A549 (cell line): ENCODE measurements around the gene SYT2. TPM values are rescaled to one million over a fixed set of nuclear protein-coding genes. Genes with fewer than 3 reads are reported as not detected.

Experiments used
- ATAC-seq, 2 experiments: fragments of 200-7000 bp in 1 of 2; fragments of >200 bp in 1 of 2; cut with Nextera tagmentation in 1 of 2; cut with Tn5 transposase in 1 of 2; 3 replicates each; pipeline versions ENCODE4 v1.8.0 to v1.9.1; 2018 to 2020; ENCODE audit warnings: mild to moderate bottlenecking in 1 of 2, moderate library complexity in 1 of 2
- CTCF ChIA-PET: fragments of 300-600 bp; sonication (Branson Sonifier 250); formaldehyde crosslinking; extraction: SDS; loops from one replicate; lab custom pipeline; 2021; ENCODE audit warnings: antibody characterized with exemption, inconsistent platforms; lab: Yijun Ruan, JAX
- POLR2A ChIA-PET: fragments of 350-600 bp; formaldehyde crosslinking; extraction: SDS; loops from one replicate; lab custom pipeline; 2021; ENCODE audit warnings: antibody characterized with exemption, inconsistent platforms; lab: Yijun Ruan, JAX
- DNase-seq, 2 experiments: peaks; one replicate each; pipeline versions ENCODE4 v3.0.0 to v3.0.0-alpha.2; 2011 to 2016; ENCODE audit warnings: low read depth in 1 of 2, low spot score in 1 of 2
- FAIRE-seq: peaks from 2 replicates; lab custom pipeline; 2011; peaks lifted over from hg19 to GRCh38; lab: Jason Lieb, UNC
- H3K27ac ChIP-seq, 2 experiments: fragments of >200 bp; sonication (Bioruptor Twin); formaldehyde crosslinking; 3 replicates each; pipeline ENCODE4 v1.5.1; 2016 to 2017
- H3K4me1 ChIP-seq: fragments of >200 bp; sonication (Bioruptor Twin); formaldehyde crosslinking; 3 replicates; pipeline ENCODE4 v1.6.1; 2016
- H3K4me2 ChIP-seq: fragments of >200 bp; sonication (Bioruptor Twin); formaldehyde crosslinking; 3 replicates; pipeline ENCODE4 v1.6.1; 2016
- H3K4me3 ChIP-seq: fragments of >200 bp; sonication (Bioruptor Twin); formaldehyde crosslinking; 3 replicates; pipeline ENCODE4 v1.5.1; 2016
- H3K9me3 ChIP-seq: fragments of >200 bp; sonication (Bioruptor Twin); formaldehyde crosslinking; 3 replicates; pipeline ENCODE4 v1.6.1; 2016
- CBX8 ChIP-seq: fragments of 200-600 bp; sonication (generic); IDR thresholded peaks from 2 replicates; pipeline ENCODE4 v1.6.1; 2016
- EHMT2 ChIP-seq: fragments of 200-600 bp; sonication (generic); IDR thresholded peaks from 2 replicates; pipeline ENCODE4 v1.6.1; 2016; ENCODE audit warnings: antibody characterized with exemption, low read depth, mild to moderate bottlenecking, moderate library complexity
- FOSB ChIP-seq: fragments of 250-450 bp; sonication (Bioruptor Pico); IDR thresholded peaks from 2 replicates; pipeline ENCODE4 v1.5.0; 2020; ENCODE audit warnings: mild to moderate bottlenecking, moderate library complexity
- FOSL2 ChIP-seq, 2 experiments: fragments of 450-650 bp in 1 of 2; fragments of >200 bp in 1 of 2; sonication (Bioruptor Twin) in 1 of 2; formaldehyde crosslinking; IDR thresholded peaks; 2 replicates each; pipeline versions ENCODE4 v1.5.0 to v1.6.1; 2016 to 2020; ENCODE audit warnings: mild to moderate bottlenecking in 1 of 2, moderate library complexity in 1 of 2
- FOXS1 ChIP-seq: fragments of 250-450 bp; sonication (Bioruptor Pico); IDR thresholded peaks from 2 replicates; pipeline ENCODE4 v1.5.0; 2020; ENCODE audit warnings: mild to moderate bottlenecking, moderate library complexity
- GATA3 ChIP-seq: IDR thresholded peaks from 2 replicates; pipeline ENCODE4 v1.6.1; 2012; ENCODE audit warnings: borderline replicate concordance
- HEYL ChIP-seq: fragments of 250-450 bp; sonication (Bioruptor Pico); IDR thresholded peaks from 2 replicates; pipeline ENCODE4 v1.8.0; 2021; ENCODE audit warnings: mild to moderate bottlenecking, moderate library complexity
- JUN ChIP-seq, 2 experiments: fragments of >200 bp; sonication (Bioruptor Twin); formaldehyde crosslinking; IDR thresholded peaks; 2 replicates in 1 of 2; 3 replicates in 1 of 2; pipeline ENCODE4 v1.6.1; 2016 to 2017
- MYC ChIP-seq: IDR thresholded peaks from 2 replicates; pipeline ENCODE4 v1.6.1; 2012; ENCODE audit warnings: mild to moderate bottlenecking, inconsistent platforms, low read length, improper control_type of control experiment, borderline replicate concordance
- NR3C1 ChIP-seq: fragments of >200 bp; sonication (Bioruptor Twin); formaldehyde crosslinking; IDR thresholded peaks from 3 replicates; pipeline ENCODE4 v1.6.1; 2017
- RAD21 ChIP-seq, 2 experiments: fragments of >200 bp in 1 of 2; sonication (Bioruptor Twin) in 1 of 2; formaldehyde crosslinking in 1 of 2; IDR thresholded peaks in 1 of 2; conservative IDR thresholded peaks in 1 of 2; 2 replicates in 1 of 2; 3 replicates in 1 of 2; pipeline ENCODE4 v1.6.1; 2012 to 2018; ENCODE audit warnings: inconsistent platforms in 1 of 2
- SMC3 ChIP-seq: fragments of >200 bp; sonication (Bioruptor Twin); formaldehyde crosslinking; IDR thresholded peaks from 3 replicates; pipeline ENCODE4 v1.6.1; 2018; ENCODE audit warnings: inconsistent platforms
- SREBF2 ChIP-seq: fragments of 450-650 bp; IDR thresholded peaks from 2 replicates; pipeline ENCODE4 v1.6.1; 2014; ENCODE audit warnings: mild to moderate bottlenecking, moderate library complexity
- TFCP2L1 ChIP-seq: fragments of 250-450 bp; sonication (Bioruptor Pico); IDR thresholded peaks from 2 replicates; pipeline ENCODE4 v1.5.0; 2021; ENCODE audit warnings: mild to moderate bottlenecking
- ZSCAN20 ChIP-seq: fragments of 250-450 bp; sonication (Bioruptor Pico); IDR thresholded peaks from 2 replicates; pipeline ENCODE4 v1.8.0; 2022; ENCODE audit warnings: mild to moderate bottlenecking, moderate library complexity
- WGBS: methylation state at CpG from one replicate; pipeline ENCODE4 v1.1.6; 2017; ENCODE audit errors: missing lambda C conversion rate; 5-methylcytosine and 5-hydroxymethylcytosine counted together
- polyA plus RNA-seq, 4 experiments: library from polyadenylated mRNA; depleted of rRNA in 3 of 4; stranded (reverse); fragments of >200 nt; fragmentation: RNase III in 1 of 4; extraction: RNeasy Plus Mini Kit Qiagen cat#74134 plus additional on column Dnase treatment in 1 of 4; gene quantifications; 2 replicates in 3 of 4; 3 replicates in 1 of 4; pipeline ENCODE4 v1.2.3, GENCODE V29; 2011 to 2017
- TF ChIP-seq, protein P1 (sequence below): fragments of >200 bp; sonication (Bioruptor Twin); formaldehyde crosslinking; IDR thresholded peaks from 3 replicates; pipeline ENCODE4 v1.6.1; 2016
- TF ChIP-seq, protein P2 (sequence below): IDR thresholded peaks from 2 replicates; pipeline ENCODE4 v1.6.1; 2012; ENCODE audit warnings: low read depth, borderline replicate concordance

Gene SYT2
- polyA plus RNA-seq, 2 of the 4 experiments (the other 2 are of a cell fraction): 0.03 to 0.04 TPM

DNA sequence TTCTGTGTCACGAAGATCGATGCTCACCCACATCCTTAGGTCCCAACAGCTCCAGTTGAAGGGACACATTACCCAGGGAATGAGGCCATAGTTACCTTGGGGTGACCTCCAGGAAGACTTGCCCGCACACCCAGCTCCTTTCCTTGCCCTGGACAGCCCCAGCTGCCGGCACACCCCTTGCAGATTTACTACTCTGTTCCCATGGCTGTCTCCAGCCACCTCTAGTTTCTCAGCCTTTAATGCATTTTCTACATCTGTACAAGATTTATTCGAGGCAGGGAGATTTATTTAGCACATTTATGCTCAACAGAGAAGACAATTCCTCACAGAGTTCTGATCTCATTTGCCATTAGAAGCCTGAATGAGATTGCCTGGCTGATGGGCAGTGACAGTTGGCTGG lies 36.7 kb downstream of the SYT2 start:
- 55% methylated on average over 5 of the region's 5 CpGs for WGBS

DNA sequence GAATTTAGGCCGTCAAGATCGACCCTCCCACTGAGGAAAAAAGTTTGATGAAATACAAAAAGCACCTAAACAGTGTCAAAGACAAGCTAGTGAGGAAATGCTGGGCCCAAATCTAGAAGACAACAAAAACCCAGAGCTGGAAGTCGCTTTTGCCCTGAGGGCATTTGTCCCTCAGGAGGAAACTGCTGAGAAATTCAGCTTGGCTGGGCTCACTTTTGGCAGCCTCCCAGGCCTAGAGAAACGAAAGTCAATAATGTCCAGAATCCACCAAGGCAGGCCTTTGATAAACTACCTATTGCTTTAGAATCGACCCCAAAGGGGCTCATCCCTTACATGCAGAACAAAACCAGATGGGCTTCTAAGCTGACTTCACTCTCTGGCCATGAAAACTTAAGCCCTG lies 38.9 kb downstream of the SYT2 start:
- no peak for ATAC-seq
- no peak for DNase-seq
- Histone ChIP-seq H3K4me3 (no peak overlapping the region), H3K4me2 (no peak overlapping the region), H3K4me1 (no peaks in the 10 kb centered on the region), H3K9me3 (no peaks in the 10 kb centered on the region), H3K27ac (no peak overlapping the region)
- CTCF ChIA-PET: interaction anchor here (0.7 to 5.4 kb wide), 6 partner anchors 9 to 208 kb away, joined by 3 to 29 read pairs (median 4); no protein-coding TSS in a partner anchor
- FAIRE-seq: no peak
- TF ChIP-seq RAD21 (conservative IDR thresholded peaks at IDR 0.05 in 1 of 2, IDR thresholded peaks at IDR 0.05 in 1 of 2): no peak
- TF ChIP-seq ZSCAN20 (CRISPR knock-in tag): no peak
- TF ChIP-seq NR3C1: no peak
- TF ChIP-seq JUN (IDR thresholded peaks at IDR 0.05): no peak
- TF ChIP-seq SREBF2: no peak
- no peak for TF ChIP-seq CBX8
- no peak for TF ChIP-seq FOSL2 (IDR thresholded peaks at IDR 0.05)
- TF ChIP-seq FOSL2 (CRISPR knock-in tag; IDR thresholded peaks at IDR 0.05): no peak
- TF ChIP-seq, protein P1, sequence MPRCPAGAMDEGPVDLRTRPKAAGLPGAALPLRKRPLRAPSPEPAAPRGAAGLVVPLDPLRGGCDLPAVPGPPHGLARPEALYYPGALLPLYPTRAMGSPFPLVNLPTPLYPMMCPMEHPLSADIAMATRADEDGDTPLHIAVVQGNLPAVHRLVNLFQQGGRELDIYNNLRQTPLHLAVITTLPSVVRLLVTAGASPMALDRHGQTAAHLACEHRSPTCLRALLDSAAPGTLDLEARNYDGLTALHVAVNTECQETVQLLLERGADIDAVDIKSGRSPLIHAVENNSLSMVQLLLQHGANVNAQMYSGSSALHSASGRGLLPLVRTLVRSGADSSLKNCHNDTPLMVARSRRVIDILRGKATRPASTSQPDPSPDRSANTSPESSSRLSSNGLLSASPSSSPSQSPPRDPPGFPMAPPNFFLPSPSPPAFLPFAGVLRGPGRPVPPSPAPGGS: no peak
- 47% methylated on average over 5 of the region's 5 CpGs for WGBS
- POLR2A ChIA-PET: no interaction called here

More for the DNA sequence above, 36.7 kb downstream of the SYT2 start:
- DNase-seq: no peak
- TF ChIP-seq, protein P2, sequence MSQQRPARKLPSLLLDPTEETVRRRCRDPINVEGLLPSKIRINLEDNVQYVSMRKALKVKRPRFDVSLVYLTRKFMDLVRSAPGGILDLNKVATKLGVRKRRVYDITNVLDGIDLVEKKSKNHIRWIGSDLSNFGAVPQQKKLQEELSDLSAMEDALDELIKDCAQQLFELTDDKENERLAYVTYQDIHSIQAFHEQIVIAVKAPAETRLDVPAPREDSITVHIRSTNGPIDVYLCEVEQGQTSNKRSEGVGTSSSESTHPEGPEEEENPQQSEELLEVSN: no peak
- TF ChIP-seq MYC (no peak), GATA3 (no peak), JUN (IDR thresholded peaks at IDR 0.05) (no peak)
- Histone ChIP-seq H3K4me3 (no peak overlapping the region), H3K4me1 (no peaks in the 10 kb centered on the region), H3K9me3 (0 out of 3 replicates have a peak, but pooled peaks cover 4% of the 10 kb centered on the region), H3K4me2 (no peak overlapping the region), H3K27ac (no peak overlapping the region)
- CTCF ChIA-PET: interaction anchor here (0.6 to 5.4 kb wide), 2 partner anchors 13 to 37 kb away, joined by 3 to 29 read pairs; no protein-coding TSS in a partner anchor
- POLR2A ChIA-PET: no interaction called here
- no peak for FAIRE-seq
- ATAC-seq: no peak

- DNase-seq: no peak
- ChIA-PET POLR2A (no interaction called here), CTCF (interaction anchor here (1.4 kb wide), 1 partner anchor 16 kb away, joined by 3 read pairs; no protein-coding TSS in a partner anchor)
- H3K4me2 ChIP-seq: no peak overlapping the region
- 57% methylated on average over 3 of the region's 3 CpGs for WGBS
- H3K27ac ChIP-seq: no peak overlapping the region
- no peaks in the 10 kb centered on the region for H3K9me3 ChIP-seq
- no peak for ATAC-seq
- H3K4me3 ChIP-seq: no peak overlapping the region
- no peak for FAIRE-seq
- TF ChIP-seq MYC (no peak), SREBF2 (no peak), HEYL (CRISPR knock-in tag) (no peak), RAD21 (conservative IDR thresholded peaks at IDR 0.05 in 1 of 2, IDR thresholded peaks at IDR 0.05 in 1 of 2) (no peak), TFCP2L1 (CRISPR knock-in tag) (no peak), NR3C1 (no peak)
- no peaks in the 10 kb centered on the region for H3K4me1 ChIP-seq
Observed at GRCh38 chr1:202665417-202665816, 44.8 kb downstream of the SYT2 start.

GRCh38 chr1:202664083-202664482 lies 46.2 kb downstream of the SYT2 start:
- no peak for DNase-seq
- Histone ChIP-seq H3K27ac (no peak overlapping the region), H3K4me2 (no peak overlapping the region), H3K4me1 (no peaks in the 10 kb centered on the region), H3K4me3 (no peak overlapping the region), H3K9me3 (no peaks in the 10 kb centered on the region)
- POLR2A ChIA-PET: no interaction called here
- no peak for ATAC-seq
- TF ChIP-seq FOXS1 (CRISPR knock-in tag) (no peak), EHMT2 (no peak), SMC3 (no peak), GATA3 (no peak), FOSB (no peak)
- TF ChIP-seq, protein P1: no peak
- whole genome bisulfite sequencing: 11% methylated on average over 1 of the region's 1 CpG
- CTCF ChIA-PET: no interaction called here
- no peak for FAIRE-seq
